H54 (cell line): ENCODE measurements around the gene MOB3C.

Experiments used
- DNase-seq: peaks from one replicate; pipeline ENCODE4 v3.0.0; 2011; ENCODE audit warnings: low spot score, mixed read lengths; ENCODE audit not compliant: insufficient read length
- FAIRE-seq: peaks from 3 replicates; lab custom pipeline; 2011; peaks lifted over from hg19 to GRCh38; lab: Jason Lieb, UNC
- POLR2A ChIP-seq: IDR thresholded peaks from 2 replicates; pipeline ENCODE4 v1.6.1; 2011; ENCODE audit warnings: low read depth, mild to moderate bottlenecking, low read length

Gene MOB3C

DNA sequence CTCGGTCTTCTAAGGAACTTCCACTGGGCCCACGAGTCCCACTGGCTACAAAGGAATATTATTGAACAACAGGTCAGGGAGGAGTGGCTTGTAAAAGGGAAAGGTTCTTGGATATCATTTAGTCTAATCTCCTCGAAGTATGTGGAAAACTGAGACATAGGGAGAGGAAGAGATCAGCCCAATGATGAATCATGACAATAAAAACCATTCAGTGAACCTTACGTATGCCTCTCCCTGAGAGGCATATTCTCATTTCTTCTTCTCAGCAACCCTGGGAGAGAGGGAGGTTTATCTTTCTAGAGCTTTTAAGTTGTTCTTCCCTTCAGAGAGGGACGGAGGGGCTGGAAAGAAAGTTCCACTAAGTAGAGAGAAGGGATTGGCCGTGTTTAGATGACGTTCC lies 5.3 kb upstream of the MOB3C start:
- TF ChIP-seq POLR2A = no peak
- FAIRE-seq = no peak
- DNase-seq = no peak

DNA sequence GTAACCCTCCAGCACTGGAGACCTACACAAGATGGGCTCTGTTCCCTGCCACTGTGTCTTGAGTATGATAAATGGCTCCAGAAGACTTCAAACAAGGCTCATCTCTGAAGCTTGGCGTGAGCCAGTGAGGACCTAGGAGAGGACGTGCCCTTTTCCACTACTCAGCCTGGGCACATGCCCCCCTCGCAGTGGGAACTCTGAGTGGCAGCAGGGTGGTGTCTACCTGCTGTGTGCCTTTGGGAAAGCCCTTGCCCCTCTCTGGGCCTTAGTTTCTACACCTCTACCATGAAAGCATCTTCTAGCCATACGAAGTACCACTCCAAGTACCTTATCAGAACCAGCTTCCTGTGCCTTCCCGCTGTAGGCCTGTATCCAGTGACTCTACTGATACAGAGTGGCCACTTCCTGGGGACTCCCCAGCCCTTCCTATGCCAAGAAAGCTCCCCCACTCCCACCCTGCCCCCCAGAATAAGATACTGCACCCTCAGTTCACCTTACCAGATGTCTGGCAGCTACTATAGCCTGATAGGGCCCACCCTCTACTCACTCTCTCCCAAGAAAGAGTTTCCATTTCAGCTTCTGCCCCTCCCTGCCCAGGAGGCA lies 3.1 kb upstream of the MOB3C start:
- DNase-seq = no peak
- TF ChIP-seq POLR2A = no peak
- FAIRE-seq = no peak

DNA sequence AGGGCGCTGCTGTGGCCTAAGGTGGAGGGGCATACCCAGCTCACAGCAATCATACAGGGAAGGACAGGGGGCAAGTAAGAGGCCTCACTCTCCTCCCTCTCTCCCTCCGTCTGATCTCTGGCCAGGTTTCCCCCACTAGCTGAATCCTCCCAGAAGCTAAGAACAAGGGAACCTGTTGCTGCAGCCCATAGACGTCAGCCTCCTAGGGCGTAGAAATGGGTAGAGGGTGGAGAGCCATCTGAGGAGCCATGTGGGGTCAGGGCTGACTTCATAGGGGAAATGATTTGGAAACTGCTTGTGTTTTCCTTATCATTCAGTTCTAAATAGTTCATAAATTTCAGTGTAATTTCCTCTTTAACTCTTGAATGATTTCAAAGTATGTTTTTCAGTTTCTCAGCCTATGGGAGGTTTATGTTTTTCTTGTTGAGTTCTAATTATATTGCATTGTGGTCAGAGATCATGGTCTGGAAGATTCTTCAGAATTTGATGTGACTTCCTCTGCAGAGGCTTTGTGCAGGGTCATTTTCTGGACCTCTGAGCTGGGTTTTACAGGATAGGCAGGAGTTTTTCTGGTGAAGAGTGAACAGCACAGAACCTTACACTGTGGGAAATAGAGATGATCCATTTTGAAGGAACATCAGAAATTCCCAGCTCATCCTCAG lies 2.3 kb upstream of the MOB3C start:
- no peak for DNase-seq
- TF ChIP-seq POLR2A = no peak
- no peak for FAIRE-seq

DNA sequence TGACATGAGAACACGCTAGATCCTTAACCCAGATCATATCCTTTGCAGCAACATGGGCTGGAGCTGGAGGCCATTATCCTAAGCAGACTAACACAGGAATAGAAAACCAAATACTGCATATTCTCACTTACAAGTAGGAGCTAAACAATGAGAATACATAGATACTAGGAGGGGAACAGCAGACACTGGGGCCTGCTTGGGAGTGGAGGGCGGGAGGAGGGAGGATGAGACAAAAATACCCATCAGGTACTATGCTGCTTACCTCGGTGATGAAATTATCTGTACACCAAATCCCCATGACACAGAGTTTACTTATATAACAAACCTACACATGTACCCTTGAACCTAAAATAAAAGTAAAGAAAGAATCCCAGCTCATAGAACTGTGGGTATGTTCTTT lies 1.2 kb upstream of the MOB3C start:
- DNase-seq (no peak), FAIRE-seq (no peak)
- no peak for TF ChIP-seq POLR2A

DNA sequence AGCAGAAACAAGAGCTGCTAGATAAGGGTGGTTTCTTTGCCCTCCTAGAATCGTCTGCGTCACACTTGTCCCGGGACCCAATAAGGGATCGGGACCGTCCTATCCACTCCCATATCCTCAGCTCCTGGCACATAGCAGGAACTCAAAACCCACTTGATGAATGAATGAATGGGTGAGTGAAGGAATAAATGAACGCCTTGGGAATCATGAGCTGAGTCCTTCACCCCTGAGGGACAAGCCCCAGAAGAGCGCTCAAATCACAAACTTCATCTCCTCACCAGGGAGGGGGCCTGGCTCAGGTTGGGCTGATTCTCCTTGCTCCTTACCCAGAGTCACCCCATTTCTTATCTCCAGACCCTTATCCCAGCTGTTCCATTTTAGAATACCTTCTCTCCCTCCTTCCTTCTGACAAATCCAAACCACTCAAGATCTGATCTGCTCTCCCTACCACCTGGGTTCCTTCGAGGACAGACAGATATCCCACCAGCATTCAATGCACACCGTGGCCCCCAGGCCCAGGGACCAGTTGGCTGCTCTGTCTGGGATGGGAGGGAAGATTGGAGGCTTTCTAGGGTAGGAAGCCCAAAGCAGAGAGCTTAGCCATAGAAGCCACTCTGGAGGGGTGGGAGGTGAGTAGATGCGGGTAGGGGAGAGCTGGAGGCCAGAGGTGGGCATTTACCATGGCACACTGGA lies 643 bp upstream of the MOB3C start:
- no peak for FAIRE-seq

DNA sequence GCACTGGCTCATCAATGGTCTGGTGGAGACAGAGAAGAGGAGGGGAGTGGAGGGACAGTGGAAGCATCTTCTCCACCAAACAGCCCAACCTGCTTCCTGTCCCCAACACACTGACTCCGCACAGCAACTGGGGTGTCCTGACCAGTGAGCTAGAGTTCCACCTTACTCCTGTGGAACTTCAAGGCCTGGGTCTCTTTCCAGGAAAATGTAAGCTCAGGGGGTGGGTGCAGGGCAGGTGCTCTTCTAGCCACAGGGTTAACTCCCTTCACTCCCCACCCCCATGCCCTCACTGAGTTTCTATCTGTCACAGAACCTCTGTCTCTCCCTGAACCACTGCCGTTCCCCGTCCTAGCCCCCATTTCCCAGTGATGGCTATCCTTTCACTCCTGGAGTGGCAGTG lies 876 bp downstream of the MOB3C start:
- DNase-seq (no peak), FAIRE-seq (no peak)
- TF ChIP-seq POLR2A = no peak

More for the DNA sequence above, 643 bp upstream of the MOB3C start:
- DNase-seq = no peak
- TF ChIP-seq POLR2A = no peak

DNA sequence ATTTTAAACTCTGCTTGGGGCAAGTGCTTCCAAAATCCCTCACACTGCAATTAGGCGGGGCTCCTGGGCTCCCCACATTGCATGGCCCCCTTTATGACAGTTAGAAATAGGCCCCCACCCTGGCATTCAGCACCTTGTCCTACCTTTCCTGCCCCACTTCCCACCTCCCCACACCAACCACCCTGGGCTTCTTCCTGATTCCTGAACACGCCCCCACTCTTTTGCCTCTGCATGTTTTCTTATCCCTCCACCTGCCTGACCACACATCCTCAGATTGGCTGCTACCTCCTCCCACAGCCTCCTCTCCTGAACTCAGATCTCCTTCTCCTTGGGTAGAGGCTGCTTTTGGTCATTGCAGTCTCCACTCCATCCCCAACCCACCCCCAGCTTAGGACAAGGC lies 1.5 kb downstream of the MOB3C start:
- TF ChIP-seq POLR2A = no peak
- FAIRE-seq (no peak), DNase-seq (no peak)

DNA sequence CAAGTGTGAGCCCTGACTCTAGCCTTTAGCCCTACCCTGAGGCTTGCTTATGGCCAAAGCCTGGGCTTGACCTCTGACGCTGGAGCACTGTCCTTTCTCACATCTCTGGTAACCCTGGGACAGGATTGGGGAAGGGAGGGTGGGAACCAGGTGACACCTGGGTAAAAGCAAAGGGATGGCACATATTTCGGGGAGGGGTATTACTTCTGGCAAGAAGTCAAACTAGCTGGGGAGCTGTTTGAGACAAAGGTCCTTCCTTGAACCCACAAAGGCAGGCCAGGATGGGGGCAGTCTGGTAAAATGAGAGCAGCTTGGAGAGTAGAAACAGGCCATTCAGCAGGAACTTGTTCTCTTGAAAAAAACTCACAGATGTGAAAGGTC lies 2.0 kb downstream of the MOB3C start:
- no peak for FAIRE-seq
- TF ChIP-seq POLR2A = no peak

DNA sequence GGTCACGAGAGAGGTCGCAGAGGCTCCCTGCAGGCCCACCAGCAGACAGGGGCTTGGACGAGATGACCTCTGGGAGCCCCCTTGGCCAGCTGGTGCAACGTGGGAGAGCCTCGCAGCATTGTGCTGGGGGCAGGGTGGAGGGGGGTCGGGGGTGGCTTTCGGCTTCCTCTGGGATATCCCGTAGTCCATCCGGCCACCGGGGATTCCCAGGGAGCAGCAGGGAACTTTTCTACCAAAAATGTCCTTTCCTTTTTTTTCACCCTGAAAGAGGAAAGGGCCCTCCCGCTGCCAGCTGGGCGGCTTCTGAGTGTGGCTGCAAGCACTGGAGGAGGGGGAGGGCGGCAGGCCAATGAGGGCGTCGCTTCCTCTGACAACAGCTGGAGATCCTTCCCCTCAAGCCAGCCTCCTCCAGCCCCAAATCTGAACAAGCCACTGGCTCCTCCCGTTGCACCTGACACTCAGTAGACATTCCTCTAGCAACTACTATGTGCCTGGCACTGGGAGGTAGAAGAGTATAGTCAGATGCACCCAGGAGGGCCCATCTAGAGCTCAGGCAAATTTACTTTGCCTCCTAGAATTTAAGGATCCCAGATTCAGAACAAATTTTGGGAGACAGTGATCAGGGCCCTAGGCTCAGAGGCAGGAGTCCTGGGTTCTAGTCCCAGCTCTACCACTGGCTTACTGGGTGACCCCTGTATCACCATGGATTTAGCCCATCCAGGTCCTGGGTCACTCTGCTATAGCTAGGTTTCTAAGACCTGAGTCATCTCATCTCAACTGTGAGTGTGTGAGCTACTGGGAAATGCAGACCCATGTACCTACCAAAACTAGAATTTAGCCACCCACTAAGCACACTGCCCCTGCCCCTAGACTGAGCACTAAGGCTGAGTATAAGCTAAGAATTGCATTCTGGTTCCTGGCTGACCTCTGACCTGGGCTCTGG lies 2.7 kb downstream of the MOB3C start:
- DNase-seq = peak; percentile 59
- no peak for TF ChIP-seq POLR2A
- peak; percentile 30 for FAIRE-seq

More for the DNA sequence above, 2.0 kb downstream of the MOB3C start:
- no peak for DNase-seq

DNA sequence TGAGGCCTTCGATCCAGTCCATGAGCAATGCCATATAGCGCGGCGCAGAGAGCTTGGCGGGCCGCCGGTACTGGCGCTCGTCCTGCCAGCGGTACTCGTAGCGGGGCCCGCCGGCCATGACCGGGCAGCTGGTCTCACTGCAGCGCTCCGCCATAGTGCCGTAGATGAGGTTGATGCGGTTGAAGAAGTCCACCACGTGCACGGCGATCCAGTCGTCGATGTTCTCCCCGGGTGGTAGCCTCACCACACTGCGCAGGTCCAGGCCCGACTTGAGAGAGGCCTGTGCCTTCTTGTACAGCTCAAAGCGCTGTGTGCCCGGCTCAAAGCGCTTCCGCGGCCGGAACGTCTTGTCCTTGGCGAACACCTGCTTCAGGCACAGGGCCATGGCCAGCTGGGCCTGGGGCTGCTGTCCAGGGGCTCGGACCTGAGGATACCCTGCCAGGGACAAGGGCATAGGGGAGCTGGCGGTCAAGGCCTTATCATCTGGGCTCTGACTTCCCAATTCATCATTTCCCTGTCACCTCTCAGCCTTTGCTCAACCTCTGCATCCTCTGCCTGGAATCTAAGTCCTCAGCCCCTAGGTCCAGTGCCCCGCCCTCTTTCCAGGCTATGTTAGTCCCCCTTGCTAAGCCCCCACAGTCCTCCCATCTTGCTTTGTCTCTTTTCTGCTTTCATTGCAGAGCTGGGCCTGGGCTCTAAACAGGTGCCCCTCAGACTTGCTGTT lies 3.5 kb downstream of the MOB3C start:
- no peak for DNase-seq
- no peak for FAIRE-seq
- no peak for TF ChIP-seq POLR2A

DNA sequence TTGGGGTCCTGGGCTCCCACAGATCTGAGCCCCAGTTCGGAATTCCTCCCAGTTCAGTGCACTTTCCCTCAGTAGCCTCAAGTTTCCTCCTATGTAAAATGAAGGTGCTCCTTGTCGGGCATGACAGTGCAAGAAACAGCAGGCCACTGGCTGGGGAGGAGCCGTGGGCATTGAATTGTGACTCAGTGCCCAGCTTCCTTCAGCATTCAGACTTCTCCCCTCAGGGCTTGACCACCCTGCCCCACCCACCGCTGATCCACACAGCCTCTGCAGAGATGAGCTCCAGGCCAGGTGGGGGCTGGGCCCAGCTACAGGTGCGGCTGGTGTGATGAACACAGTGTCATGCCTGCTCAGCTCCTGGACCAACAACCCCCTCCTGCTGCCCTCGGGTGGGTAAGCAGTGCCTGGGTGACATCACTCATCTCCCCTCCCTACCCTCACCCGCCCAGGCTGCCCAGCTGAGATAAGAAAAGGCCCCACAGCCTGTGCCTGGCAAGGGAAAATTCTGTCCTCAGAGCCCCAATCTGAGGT lies 4.9 kb downstream of the MOB3C start:
- peak; percentile 66 for DNase-seq
- no peak for TF ChIP-seq POLR2A
- peak; percentile 76 for FAIRE-seq

DNA sequence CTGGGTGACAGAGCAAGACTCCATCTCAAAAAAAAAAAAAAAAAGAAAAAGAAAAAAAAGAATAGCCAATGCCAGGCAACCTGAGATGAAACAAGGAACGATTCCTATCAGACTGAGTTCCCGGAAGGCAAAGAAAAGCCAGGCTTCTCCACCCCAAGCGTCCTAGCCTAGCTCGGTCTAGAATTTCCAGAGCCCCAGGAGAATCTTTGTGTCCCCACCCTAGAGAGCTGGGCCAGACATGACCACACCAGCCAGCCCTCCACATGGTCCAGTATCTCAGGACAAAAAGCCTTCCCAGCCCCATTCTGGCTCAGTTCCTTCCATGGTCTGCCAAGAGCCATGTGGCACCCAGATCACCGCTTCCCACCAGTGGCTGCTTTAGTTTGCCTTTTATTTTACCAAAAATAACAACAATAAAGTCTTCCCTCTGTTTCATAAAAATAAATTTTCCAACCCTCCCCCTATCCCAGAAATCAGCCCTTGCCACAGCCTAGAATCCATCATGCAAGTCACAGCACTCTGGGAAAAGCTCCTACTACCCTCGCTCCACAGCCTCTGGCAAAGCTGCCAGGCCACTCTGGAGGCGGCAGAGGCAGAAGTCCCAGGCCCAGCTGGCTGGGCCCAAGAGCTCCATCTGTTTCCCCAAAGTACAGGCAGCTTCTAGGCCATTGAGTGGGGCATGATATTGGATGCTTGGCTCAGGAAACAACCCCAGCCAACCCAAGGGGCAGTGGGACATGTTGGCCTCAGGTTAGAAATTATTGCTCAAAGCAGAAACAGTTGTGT lies 9.1 kb downstream of the MOB3C start:
- no peak for DNase-seq
- no peak for FAIRE-seq
- TF ChIP-seq POLR2A = no peak
